OCI-LY1 (cell line): ENCODE results near the gene PCBP3.

Experiments
- CTCF ChIP-seq: fragments of 200-600 bp; sonication (generic), shearing (Covaris generic); IDR thresholded peaks from 2 replicates; pipeline ENCODE4 v1.5.1; 2017; ENCODE audit warnings: mild to moderate bottlenecking, antibody characterized with exemption, low read length, moderate library complexity, mixed read lengths
- EZH2 ChIP-seq: fragments of 200-600 bp; sonication (generic), shearing (Covaris generic); IDR thresholded peaks from 2 replicates; pipeline ENCODE4 v1.8.0; 2017; ENCODE audit warnings: borderline replicate concordance, mixed run types, mild to moderate bottlenecking, antibody characterized with exemption, low read length, moderate library complexity, mixed read lengths

- TF ChIP-seq CTCF = no peak
- no peak for TF ChIP-seq EZH2
Measured at GRCh38 chr21:45786660-45787059, 143.1 kb downstream of the PCBP3 start.
